GM23338 (cell line): ENCODE results near the gene SCCPDH. TPM values are rescaled to one million over a fixed set of nuclear protein-coding genes. Genes with fewer than 3 reads are reported as not detected.

Source experiments
- ATAC-seq: fragments of 200-7000 bp; cut with Tn5 transposase; 3 replicates; pipeline ENCODE4 v1.9.1; 2020
- DNase-seq: peaks from one replicate; pipeline ENCODE4 v3.0.0-alpha.2; 2015; ENCODE audit warnings: low spot score
- H2AFZ ChIP-seq: fragments of 200-600 bp; sonication (generic); 2 replicates; pipeline ENCODE4 v1.8.0; 2016; ENCODE audit warnings: antibody characterized with exemption, mild to moderate bottlenecking, moderate library complexity
- H3F3A ChIP-seq: fragments of 200-600 bp; sonication (generic); replicated peaks from 2 replicates; pipeline ENCODE4 v1.8.0; 2017; ENCODE audit warnings: antibody characterized with exemption, mixed run types, low read depth
- H3K27ac ChIP-seq: fragments of 200-600 bp; sonication (generic); 2 replicates; pipeline ENCODE4 v1.6.1; 2016; ENCODE audit warnings: low read depth
- H3K27me3 ChIP-seq: fragments of 200-600 bp; sonication (generic); 2 replicates; pipeline ENCODE4 v1.8.0; 2016; ENCODE audit warnings: mild to moderate bottlenecking, mixed run types, moderate library complexity; ENCODE audit not compliant: insufficient read depth
- H3K36me3 ChIP-seq: fragments of 200-600 bp; sonication (generic); 2 replicates; pipeline ENCODE4 v1.8.0; 2016; ENCODE audit warnings: mild to moderate bottlenecking; ENCODE audit not compliant: insufficient read depth
- H3K4me1 ChIP-seq: fragments of 200-600 bp; sonication (generic); 2 replicates; pipeline ENCODE4 v1.8.0; 2016; ENCODE audit warnings: mild to moderate bottlenecking, moderate library complexity; ENCODE audit not compliant: insufficient read depth
- H3K4me2 ChIP-seq: fragments of 200-600 bp; sonication (generic); 2 replicates; pipeline ENCODE4 v1.7.1; 2017; ENCODE audit warnings: mixed run types
- H3K4me3 ChIP-seq: fragments of 200-600 bp; sonication (generic); 2 replicates; pipeline ENCODE4 v1.6.1; 2016; ENCODE audit warnings: mixed run types
- H3K79me2 ChIP-seq: fragments of 200-600 bp; sonication (generic); replicated peaks from 2 replicates; pipeline ENCODE4 v1.8.0; 2017; ENCODE audit warnings: mild to moderate bottlenecking; ENCODE audit not compliant: insufficient read depth
- H3K9me2 ChIP-seq: fragments of 200-600 bp; sonication (generic); 2 replicates; pipeline ENCODE4 v1.8.0; 2017; ENCODE audit not compliant: insufficient read depth
- H4K20me1 ChIP-seq: fragments of 200-600 bp; sonication (generic); replicated peaks from 2 replicates; pipeline ENCODE4 v1.8.0; 2017; ENCODE audit warnings: mild to moderate bottlenecking; ENCODE audit not compliant: insufficient read depth
- H3K27ac Mint-ChIP-seq: 2 replicates; pipeline ENCODE4 v1.8.0; 2020; ENCODE audit warnings: inconsistent platforms, mild to moderate bottlenecking, moderate library complexity, mixed read lengths
- H3K27me3 Mint-ChIP-seq: 3 replicates; pipeline ENCODE4 v1.8.0; 2022; ENCODE audit warnings: low read depth, mild to moderate bottlenecking, moderate library complexity, mixed read lengths, inconsistent platforms; ENCODE audit not compliant: insufficient read depth, poor library complexity
- H3K36me3 Mint-ChIP-seq: 3 replicates; pipeline ENCODE4 v1.8.0; 2021; ENCODE audit warnings: low read depth, mild to moderate bottlenecking, inconsistent platforms, moderate library complexity, mixed read lengths
- H3K4me1 Mint-ChIP-seq: 3 replicates; pipeline ENCODE4 v1.8.0; 2020; ENCODE audit warnings: mild to moderate bottlenecking, inconsistent platforms, mixed read lengths
- H3K4me3 Mint-ChIP-seq: 3 replicates; pipeline ENCODE4 v1.8.0; 2021; ENCODE audit warnings: moderate library complexity, mild to moderate bottlenecking, inconsistent platforms, mixed read lengths
- H3K9me3 Mint-ChIP-seq: 3 replicates; pipeline ENCODE4 v1.8.0; 2020; ENCODE audit warnings: moderate library complexity, mild to moderate bottlenecking, inconsistent platforms, mixed read lengths
- CREB1 ChIP-seq: fragments of 250-450 bp; sonication (Bioruptor Pico); IDR thresholded peaks from 2 replicates; pipeline ENCODE4 v1.5.0; 2020; ENCODE audit warnings: low read depth, mild to moderate bottlenecking, moderate library complexity
- CTCF ChIP-seq, 2 experiments: fragments of 200-600 bp in 1 of 2; sonication (generic) in 1 of 2; conservative IDR thresholded peaks; 2 replicates each; pipeline versions ENCODE4 v1.5.1 to v1.6.1; 2016 to 2017; ENCODE audit warnings: antibody characterized with exemption in 2 of 2, low read depth in 2 of 2, mild to moderate bottlenecking in 2 of 2, moderate library complexity in 1 of 2
- ETS1 ChIP-seq: IDR thresholded peaks from 2 replicates; pipeline ENCODE4 v1.6.1; 2016; ENCODE audit warnings: antibody characterized with exemption
- EZH2 ChIP-seq: fragments of 200-600 bp; sonication (generic); IDR thresholded peaks from one replicate; pipeline ENCODE4 v1.8.0; 2017; ENCODE audit warnings: antibody characterized with exemption, mild to moderate bottlenecking, low read depth; ENCODE audit not compliant: unreplicated experiment
- EZH2phosphoT487 ChIP-seq: fragments of 200-600 bp; sonication (generic); IDR thresholded peaks from one replicate; pipeline ENCODE4 v1.8.1; 2018; ENCODE audit warnings: antibody characterized with exemption; ENCODE audit not compliant: unreplicated experiment
- JUNB ChIP-seq: IDR thresholded peaks from one replicate; pipeline ENCODE4 v1.6.1; 2016; ENCODE audit warnings: antibody characterized with exemption; ENCODE audit not compliant: unreplicated experiment
- NANOG ChIP-seq: IDR thresholded peaks from 2 replicates; pipeline ENCODE4 v1.6.1; 2016; ENCODE audit warnings: antibody characterized with exemption, borderline replicate concordance
- POLR2AphosphoS5 ChIP-seq: IDR thresholded peaks from 2 replicates; pipeline ENCODE4 v1.6.1; 2016; ENCODE audit warnings: antibody characterized with exemption, low read depth
- STAT1 ChIP-seq: IDR thresholded peaks from one replicate; pipeline ENCODE4 v1.6.1; 2016; ENCODE audit warnings: antibody characterized with exemption; ENCODE audit not compliant: unreplicated experiment
- ZNF331 ChIP-seq: fragments of 250-450 bp; sonication (Bioruptor Pico); IDR thresholded peaks from 2 replicates; pipeline ENCODE4 v1.5.0; 2020; ENCODE audit warnings: low read depth, mild to moderate bottlenecking, moderate library complexity
- polyA plus RNA-seq: library from polyadenylated mRNA; unstranded; fragments of >200 nt; fragmentation: Nextera tagmentation; extraction: Ambion mirVana; gene quantifications from 2 replicates; pipeline ENCODE4 v1.2.1, GENCODE V29; 2016
- total RNA-seq: library from RNA; depleted of rRNA; stranded (reverse); fragments of >200 nt; shearing (Covaris generic); gene quantifications from 2 replicates; pipeline ENCODE4 v1.2.3, GENCODE V29; 2014
- TF ChIP-seq, protein P1 (sequence below): IDR thresholded peaks from one replicate; pipeline ENCODE4 v1.6.1; 2018; ENCODE audit warnings: antibody characterized with exemption; ENCODE audit not compliant: unreplicated experiment

SCCPDH gene
- total and polyA plus RNA-seq, 2 experiments from 2014 or later = 14.4 to 18.8 TPM

- DNase-seq (no peak), ATAC-seq (no peak)
- H2AFZ ChIP-seq = no peak overlapping the region
- no peaks in the 10 kb centered on the region for H3F3A ChIP-seq
- H3K9me2 ChIP-seq = no peaks in the 10 kb centered on the region
- no peaks in the 10 kb centered on the region for H3K4me1 ChIP-seq
- no peak overlapping the region for H3K4me3 ChIP-seq
- H3K4me2 ChIP-seq = no peak overlapping the region
- TF ChIP-seq EZH2 = no peak
- H3K27ac ChIP-seq = no peak overlapping the region
- no peaks in the 10 kb centered on the region for H4K20me1 ChIP-seq
- H3K27me3 ChIP-seq = no peaks in the 10 kb centered on the region
- Mint-ChIP-seq H3K4me1 (peaks cover 5% of the 10 kb centered on the region; the same call in 2 of the 3 replicates), H3K27me3 (peaks cover 13% of the 10 kb centered on the region), H3K4me3 (no peak overlapping the region), H3K9me3 (peaks cover 16% of the 10 kb centered on the region), H3K27ac (no peak overlapping the region), H3K36me3 (peaks cover 24% of the 10 kb centered on the region)
- H3K79me2 ChIP-seq = no peaks in the 10 kb centered on the region
- no peaks in the 10 kb centered on the region for H3K36me3 ChIP-seq
Observed at GRCh38 chr1:246781212-246781611, 57.0 kb downstream of the SCCPDH start.

GRCh38 chr1:246782120-246782900 is 58.1 kb downstream of the SCCPDH start:
- Mint-ChIP-seq H3K27me3 (peaks cover 16% of the 10 kb centered on the region), H3K27ac (peak overlapping the region; percentile 55; the same call in 1 of the 2 replicates), H3K36me3 (peaks cover 26% of the 10 kb centered on the region), H3K9me3 (peaks cover 22% of the 10 kb centered on the region), H3K4me1 (peaks cover 5% of the 10 kb centered on the region; the same call in 2 of the 3 replicates), H3K4me3 (no peak overlapping the region)
- no peak overlapping the region for H3K4me3 ChIP-seq
- no peaks in the 10 kb centered on the region for H3K36me3 ChIP-seq
- no peaks in the 10 kb centered on the region for H3K9me2 ChIP-seq
- no peaks in the 10 kb centered on the region for H3K79me2 ChIP-seq
- H3F3A ChIP-seq = no peaks in the 10 kb centered on the region
- no peak overlapping the region for H3K27ac ChIP-seq
- no peaks in the 10 kb centered on the region for H3K27me3 ChIP-seq
- DNase-seq = no peak
- no peak; the same call in 2 of the 3 replicates for ATAC-seq
- H3K4me2 ChIP-seq = no peak overlapping the region
- H4K20me1 ChIP-seq = no peaks in the 10 kb centered on the region
- no peak overlapping the region for H2AFZ ChIP-seq
- no peaks in the 10 kb centered on the region for H3K4me1 ChIP-seq
- TF ChIP-seq ETS1 (no peak), POLR2AphosphoS5 (no peak), CREB1 (no peak), CTCF (conservative IDR thresholded peaks at IDR 0.05; ENCODE audit: low read depth in 2 of 2) (no peak), JUNB (no peak), NANOG (no peak), EZH2phosphoT487 (no peak), ZNF331 (CRISPR knock-in tag) (no peak), STAT1 (no peak)
- TF ChIP-seq, protein P1, sequence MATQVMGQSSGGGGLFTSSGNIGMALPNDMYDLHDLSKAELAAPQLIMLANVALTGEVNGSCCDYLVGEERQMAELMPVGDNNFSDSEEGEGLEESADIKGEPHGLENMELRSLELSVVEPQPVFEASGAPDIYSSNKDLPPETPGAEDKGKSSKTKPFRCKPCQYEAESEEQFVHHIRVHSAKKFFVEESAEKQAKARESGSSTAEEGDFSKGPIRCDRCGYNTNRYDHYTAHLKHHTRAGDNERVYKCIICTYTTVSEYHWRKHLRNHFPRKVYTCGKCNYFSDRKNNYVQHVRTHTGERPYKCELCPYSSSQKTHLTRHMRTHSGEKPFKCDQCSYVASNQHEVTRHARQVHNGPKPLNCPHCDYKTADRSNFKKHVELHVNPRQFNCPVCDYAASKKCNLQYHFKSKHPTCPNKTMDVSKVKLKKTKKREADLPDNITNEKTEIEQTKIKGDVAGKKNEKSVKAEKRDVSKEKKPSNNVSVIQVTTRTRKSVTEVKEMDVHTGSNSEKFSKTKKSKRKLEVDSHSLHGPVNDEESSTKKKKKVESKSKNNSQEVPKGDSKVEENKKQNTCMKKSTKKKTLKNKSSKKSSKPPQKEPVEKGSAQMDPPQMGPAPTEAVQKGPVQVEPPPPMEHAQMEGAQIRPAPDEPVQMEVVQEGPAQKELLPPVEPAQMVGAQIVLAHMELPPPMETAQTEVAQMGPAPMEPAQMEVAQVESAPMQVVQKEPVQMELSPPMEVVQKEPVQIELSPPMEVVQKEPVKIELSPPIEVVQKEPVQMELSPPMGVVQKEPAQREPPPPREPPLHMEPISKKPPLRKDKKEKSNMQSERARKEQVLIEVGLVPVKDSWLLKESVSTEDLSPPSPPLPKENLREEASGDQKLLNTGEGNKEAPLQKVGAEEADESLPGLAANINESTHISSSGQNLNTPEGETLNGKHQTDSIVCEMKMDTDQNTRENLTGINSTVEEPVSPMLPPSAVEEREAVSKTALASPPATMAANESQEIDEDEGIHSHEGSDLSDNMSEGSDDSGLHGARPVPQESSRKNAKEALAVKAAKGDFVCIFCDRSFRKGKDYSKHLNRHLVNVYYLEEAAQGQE = no peak
